AG09309 (cell line): ENCODE data around the gene ARHGAP22.

Experiments
- DNase-seq: peaks from one replicate; pipeline ENCODE4 v3.0.0-alpha.2; 2010; ENCODE audit warnings: low read depth
- H3K4me3 ChIP-seq: 2 replicates; pipeline ENCODE4 v1.5.1; 2011; ENCODE audit warnings: mild to moderate bottlenecking, low read depth, low read length, moderate library complexity; ENCODE audit not compliant: control insufficient read depth
- CTCF ChIP-seq: IDR thresholded peaks from 2 replicates; pipeline ENCODE4 v1.5.1; 2011; ENCODE audit warnings: mild to moderate bottlenecking, low read depth, low read length, inconsistent platforms; ENCODE audit not compliant: insufficient read depth, control insufficient read depth; ENCODE audit errors: missing control alignments

ARHGAP22 gene

GRCh38 chr10:48633381-48634197 lies 28.7 kb upstream of the ARHGAP22 start:
- TF ChIP-seq CTCF = no peak
- DNase-seq = no peak
- H3K4me3 ChIP-seq = no peak overlapping the region

GRCh38 chr10:48632166-48632565 lies 27.3 kb upstream of the ARHGAP22 start:
- no peak for TF ChIP-seq CTCF
- H3K4me3 ChIP-seq = no peak overlapping the region
- no peak for DNase-seq

- TF ChIP-seq CTCF = no peak
- no peak overlapping the region for H3K4me3 ChIP-seq
- no peak for DNase-seq
Observed at GRCh38 chr10:48627984-48628609, 23.2 kb upstream of the ARHGAP22 start.

GRCh38 chr10:48626986-48627731 lies 22.3 kb upstream of the ARHGAP22 start:
- no peak for TF ChIP-seq CTCF
- no peak for DNase-seq

GRCh38 chr10:48626447-48626846 lies 21.6 kb upstream of the ARHGAP22 start:
- no peak for TF ChIP-seq CTCF

More at GRCh38 chr10:48626986-48627731, 22.3 kb upstream of the ARHGAP22 start:
- no peak overlapping the region for H3K4me3 ChIP-seq

GRCh38 chr10:48625826-48626134 lies 20.9 kb upstream of the ARHGAP22 start:
- DNase-seq = no peak
- no peak overlapping the region for H3K4me3 ChIP-seq
- no peak for TF ChIP-seq CTCF

More at GRCh38 chr10:48626447-48626846, 21.6 kb upstream of the ARHGAP22 start:
- no peak for DNase-seq
- no peak overlapping the region for H3K4me3 ChIP-seq
